ENCODE measurements around the gene PFKFB2.

The PFKFB2 gene

DNA sequence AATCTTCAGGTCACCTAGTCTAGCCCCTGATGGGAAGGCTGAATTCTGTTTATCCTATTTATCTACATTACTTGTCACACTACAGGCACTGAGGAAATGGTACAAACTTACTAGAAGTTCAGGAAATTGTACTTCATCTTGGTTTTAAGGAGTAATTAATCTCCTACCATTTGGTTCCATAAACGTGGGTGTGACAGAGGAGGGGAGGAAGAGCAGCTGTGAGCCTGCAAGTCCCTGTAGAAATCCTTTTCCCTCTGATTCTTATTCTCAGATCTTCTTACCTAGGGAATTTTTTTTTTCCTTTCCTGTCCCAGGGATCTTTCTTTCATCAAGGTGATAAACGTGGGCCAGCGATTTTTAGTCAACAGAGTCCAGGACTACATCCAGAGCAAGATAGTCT is 14.1 kb downstream of the PFKFB2 start:
- DNase-seq (ENCODE audit: low read depth) = no peak

DNA sequence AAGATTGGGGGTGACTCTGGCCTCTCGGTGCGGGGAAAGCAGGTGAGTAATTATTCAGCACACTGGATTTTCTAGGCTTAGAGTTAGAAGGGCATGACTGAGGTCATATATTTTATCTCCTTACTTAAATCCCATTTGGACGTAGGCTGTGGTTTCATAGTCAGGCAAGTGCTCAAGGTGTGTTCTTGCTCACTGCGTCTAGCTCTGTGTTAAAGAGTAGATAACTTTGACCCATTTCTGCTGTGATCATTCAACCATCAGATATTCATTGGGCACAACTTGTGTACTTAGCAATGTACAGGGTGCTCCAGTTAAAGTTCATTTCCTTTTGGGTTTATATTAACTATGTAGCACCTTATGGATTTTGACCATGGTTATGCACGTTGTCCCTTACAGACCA is 14.6 kb downstream of the PFKFB2 start:
- DNase-seq (ENCODE audit: low read depth) = no peak

DNA sequence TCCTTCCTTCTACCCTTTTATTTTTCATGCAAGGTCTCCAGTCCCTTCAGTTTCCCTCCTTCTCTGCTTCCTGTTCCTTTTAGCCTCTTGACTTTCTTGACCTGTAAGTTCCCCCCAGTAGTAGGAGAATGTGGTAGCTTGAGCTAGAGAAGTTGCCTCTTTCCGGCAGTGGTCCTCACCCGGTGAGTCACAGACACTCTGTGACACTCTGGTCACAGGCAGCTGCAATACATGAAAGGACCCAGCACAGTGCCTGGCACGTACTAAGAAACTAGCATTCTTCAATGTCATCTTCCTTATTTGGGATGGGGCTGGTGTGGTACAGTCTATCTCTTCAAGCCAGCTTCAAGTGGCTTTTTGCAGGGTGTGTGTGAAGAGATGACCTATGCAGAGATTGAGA is 16.0 kb downstream of the PFKFB2 start:
- DNase-seq (ENCODE audit: low read depth) = no peak

DNA sequence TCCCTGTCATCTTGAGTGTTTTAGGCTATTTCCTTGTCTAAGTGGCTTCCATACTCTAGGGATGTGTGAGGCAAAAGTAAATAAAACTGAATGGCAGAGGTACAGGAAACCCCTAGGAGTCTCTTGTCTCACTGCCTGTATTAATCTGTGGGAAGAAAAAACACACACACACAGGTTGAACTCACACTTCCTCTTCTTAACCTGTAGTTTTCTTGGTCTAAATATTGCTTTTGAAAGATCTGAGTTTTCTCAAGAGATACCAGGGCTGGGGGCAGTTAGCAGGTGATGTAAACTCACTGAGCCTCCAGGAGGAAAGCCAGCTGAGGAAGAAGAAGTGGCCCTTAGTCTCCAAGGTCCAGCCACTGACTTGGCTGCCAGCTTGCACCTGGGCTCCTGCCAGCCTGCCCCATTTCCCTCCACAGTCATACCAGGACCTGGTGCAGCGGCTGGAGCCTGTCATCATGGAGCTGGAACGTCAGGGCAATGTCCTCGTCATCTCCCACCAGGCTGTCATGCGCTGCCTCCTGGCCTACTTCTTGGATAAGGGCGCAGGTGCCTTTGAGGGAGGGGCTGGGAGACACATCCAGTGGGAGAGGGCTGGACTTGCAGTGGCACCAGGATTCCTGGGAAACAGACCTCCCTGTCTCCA is 16.9 kb downstream of the PFKFB2 start:
- no peak for DNase-seq (ENCODE audit: low read depth)

DNA sequence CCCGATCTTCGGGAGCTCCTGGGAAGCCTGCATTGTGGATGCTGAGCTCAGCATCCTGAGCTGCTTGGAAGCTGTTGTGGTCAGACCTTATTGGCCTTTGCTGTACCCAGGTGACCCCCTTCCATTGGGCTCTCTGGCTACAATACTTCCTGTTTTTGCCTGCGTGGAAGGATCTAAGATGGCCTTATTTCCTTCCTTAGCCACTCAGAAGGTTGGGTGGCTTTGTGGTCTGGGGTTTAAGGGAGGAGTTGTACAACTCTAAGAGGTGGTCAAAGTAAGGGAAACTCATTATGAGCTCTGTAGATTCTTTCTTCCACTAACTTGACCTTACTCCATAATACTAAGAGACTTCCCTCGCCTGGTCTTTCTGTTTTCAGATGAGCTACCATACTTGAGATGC is 17.7 kb downstream of the PFKFB2 start:
- no peak for DNase-seq (ENCODE audit: low read depth)

DNA sequence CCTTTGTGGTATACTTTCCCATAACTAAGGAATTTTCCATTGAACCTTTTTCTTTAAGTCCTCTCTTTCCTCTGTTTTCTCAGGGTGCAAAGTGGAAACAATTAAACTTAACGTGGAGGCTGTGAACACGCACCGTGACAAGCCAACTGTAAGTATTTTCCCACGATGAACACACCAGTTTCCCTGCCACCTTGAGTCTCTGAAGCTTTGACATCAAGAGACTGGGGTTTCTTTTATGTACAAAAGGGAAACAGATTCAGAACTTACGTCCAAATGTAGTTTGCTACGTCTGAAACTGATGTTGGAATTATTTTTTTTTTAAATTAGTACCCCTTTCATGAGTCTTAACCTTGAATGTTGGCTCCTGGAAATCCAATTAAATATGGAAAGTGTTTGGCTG is 18.4 kb downstream of the PFKFB2 start:
- no peak for DNase-seq (ENCODE audit: low read depth)

DNA sequence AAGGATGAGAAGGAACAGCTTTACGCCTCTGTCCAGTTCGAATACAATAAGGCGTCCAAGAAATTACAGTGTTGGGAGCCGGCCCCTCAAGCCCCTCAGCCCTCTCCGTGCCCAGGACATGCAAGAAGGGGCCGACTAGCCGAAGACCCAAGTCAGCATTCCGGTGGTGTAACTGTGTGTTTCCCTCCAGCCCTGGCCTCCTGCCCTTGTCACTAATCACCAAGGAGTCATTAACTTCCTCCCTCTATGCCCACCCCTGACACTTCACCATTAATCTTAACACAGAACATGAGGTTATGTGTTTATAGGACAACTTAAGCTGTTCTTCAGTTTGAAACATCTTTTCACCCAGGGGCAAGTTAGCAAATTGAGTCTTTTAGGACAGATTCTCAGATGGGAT is 19.2 kb downstream of the PFKFB2 start:
- no peak for DNase-seq (ENCODE audit: low read depth)

DNA sequence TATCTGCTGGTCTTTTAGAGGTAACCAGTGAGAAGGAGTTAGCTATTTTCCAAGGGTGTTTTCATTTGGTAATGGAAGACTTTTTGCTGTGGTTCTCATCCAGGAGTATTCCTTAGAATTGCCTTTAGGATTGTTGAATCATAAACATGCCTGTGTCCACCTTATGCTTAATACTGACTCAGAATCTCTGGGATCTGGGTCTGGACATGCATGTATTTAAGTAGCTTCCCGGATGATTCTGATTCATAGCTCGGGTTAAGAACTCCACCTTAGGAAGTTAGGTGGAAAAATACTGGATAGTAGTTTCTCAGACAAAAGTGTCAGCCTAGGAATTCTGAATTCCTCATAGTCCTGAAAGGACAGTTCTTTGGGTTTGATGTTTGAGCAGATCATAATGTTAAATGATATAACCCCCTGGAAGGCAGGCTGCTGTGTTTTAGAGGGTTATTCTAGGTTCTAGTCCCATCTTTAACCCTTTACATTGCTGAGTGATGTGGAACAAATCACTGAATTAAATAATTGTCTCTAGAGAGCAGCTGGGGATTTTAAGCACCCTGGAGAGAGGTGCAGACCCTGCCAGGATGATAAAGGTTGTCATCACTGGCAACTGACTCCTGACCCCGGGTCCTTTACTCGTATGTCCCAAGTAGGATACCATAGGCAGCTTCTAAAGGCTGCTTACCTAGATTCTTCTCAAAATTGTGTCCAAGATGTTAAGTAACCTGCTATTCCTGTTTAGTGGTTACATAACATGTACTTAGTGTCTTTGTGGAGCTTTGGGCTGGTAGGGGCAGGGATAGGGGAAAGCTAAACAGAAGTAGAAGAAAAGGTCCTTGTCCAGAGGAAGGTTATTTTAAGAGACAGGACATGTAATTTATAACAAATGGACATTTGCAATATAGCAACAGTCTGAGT is 21.1 kb downstream of the PFKFB2 start:
- no peak for DNase-seq (ENCODE audit: low read depth)

DNA sequence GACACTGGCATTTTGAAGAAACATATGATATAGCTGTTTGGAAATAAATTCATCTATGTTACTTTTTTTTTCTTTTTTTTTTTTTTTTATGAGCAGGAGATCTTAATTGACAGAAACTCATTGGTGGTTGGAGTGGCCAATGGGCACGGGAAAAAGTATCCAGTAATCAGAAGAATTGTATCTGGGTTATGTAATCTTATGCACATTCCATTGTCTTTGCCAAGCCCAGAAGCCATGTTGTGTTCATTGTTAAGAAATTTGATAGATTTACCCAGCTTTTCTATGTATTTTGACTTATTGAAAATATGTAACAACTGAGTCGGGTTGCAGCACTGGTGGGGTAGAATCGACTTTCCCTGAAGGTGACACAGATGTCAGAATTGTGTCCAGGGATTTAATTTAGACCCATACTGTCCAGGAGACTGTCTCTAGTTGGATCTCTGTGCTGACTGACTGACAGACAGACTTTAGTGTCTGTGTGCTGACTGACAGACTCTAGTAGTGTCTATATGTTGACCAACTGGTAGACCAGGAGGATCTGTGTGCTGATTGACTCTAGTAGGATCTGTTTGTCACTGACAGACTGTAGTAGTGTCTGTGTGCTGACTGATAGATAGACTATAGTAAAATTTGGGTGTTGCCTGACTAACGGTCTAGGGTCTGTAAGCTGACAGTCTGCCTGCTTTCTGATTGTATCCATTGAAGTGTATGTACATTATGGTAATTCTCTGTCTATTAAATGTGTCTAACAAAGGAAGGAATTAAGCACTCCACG is 23.3 kb downstream of the PFKFB2 start:
- no peak for DNase-seq (ENCODE audit: low read depth)

DNA sequence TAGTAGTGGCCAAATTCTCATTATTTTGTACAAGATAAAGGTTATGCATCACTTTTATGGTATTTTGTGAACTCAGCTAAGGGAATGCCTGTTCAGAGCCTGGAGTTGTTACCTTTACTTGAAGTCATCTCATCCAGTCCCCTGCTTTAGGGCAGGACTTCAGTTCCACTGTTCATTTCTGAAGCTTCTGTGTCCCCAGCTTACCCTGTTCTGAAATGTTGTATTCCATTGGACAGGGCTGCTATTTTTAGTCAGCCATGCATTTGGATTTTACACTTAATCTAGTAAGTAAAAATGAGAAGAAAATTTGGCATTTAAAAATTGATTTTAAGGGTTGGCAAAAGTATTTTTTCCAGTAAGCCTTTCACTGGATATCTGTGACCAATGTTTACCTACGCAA is 23.9 kb downstream of the PFKFB2 start:
- DNase-seq (ENCODE audit: low read depth) = no peak

DNA sequence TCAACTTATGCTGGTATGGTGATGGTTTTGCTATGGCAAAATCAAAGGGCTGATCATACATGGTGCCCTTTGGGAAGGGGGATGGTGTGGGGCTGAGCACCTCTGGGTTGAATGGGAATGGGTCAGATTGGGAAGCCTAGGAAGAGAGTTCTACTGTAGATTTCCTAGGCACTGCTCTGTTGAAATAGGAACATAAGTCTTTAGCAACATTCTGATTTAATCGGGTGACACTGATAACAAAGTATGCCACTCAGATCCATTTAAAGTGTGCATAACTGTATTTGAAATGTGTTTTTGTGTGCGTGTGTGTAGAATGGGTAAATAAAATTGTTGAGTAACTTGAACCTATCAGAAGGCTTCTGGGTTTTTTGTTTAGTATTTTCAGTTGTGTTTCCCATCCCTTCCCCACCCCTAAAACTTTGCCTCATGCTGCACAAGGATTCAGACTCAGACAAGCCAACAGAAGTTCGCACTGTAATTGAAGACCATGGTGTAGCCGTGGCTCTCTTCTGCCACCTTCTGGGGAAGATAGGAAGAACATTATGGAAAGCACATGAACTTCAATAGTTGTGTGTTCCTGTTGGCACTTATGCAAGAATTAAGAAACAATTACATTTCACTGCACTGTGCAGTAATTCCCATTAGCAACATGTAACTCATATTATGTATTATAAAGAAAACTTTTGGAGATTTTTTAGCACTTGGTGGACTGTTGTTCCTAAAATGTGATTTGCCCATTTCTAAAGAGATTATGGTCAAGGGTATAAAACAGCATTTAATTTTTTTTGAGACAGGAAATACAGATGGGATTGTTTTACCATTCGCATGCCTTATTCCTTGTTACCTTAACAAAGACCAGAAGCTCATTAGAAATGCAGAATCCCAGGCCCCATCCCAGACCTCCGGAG is 24.6 kb downstream of the PFKFB2 start:
- peak; percentile 75 for DNase-seq (ENCODE audit: low read depth)

DNA sequence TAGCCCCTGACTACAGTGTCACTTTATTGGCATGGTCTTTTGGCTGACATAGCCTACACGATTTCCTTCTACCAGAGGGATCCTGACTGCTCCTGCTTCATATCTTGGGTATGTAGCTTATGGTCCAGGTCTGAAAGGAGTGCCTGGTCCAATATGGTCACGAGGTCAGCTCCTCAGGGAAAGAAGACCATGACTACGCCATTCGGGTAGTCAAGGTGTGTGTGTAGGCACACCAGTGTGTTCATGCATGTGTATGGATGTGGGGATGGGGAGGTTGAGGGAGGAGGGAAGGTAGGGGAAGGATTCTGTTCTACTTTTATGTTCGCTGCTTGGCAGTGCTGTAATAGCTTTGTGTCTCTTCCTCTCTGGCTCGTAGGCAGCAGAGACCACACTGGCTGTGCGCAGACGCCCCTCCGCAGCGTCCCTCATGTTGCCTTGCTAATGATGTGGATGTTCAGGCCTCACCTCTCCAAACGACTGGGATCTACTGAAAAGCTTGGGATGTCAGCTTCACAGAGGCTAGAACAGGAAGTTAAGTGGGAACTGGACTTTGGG is 25.6 kb downstream of the PFKFB2 start:
- DNase-seq (ENCODE audit: low read depth) = no peak

DNA sequence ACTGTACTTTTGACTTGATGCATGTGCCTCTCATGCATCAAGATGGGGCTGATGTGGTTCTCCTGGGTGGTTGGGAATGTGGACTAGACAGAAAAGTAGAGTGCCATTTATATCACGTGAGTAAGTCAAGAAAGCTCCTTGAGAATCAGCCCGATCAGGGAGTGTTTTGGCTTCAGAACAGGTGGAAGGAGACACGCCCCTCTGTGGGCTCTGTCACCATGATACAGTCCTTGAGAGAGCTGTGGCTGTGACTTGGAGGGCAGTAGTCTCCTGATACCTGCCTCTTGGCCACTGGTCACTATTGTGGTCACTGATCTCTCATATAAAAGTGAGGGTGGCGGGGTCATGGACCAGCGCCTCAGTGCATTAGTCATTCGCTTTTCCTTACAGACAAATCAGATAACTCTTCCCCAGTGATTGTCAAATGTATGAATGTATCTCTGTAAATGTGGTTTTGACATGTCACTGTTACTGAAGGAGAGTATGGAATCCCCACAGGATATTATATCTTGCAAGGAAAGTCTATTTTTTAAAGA is 26.7 kb downstream of the PFKFB2 start:
- DNase-seq (ENCODE audit: low read depth) = no peak

DNA sequence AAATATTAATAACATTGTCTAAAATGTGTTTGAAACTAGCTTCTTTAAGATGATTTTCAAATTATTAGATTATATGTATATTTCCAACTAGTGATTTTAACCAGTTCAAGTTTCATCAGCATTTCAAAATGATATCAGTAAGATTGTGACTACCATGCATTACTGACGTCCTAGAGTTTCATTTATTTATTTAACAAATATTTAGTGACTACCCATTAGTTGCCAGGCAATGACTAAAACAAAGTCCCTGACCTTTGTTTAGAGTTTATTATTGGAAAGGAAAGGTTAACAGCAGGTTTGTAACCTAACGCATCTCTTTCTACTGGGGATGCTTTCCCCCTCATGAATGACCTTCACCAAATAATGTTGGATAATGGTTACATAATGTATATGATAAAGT is 28.0 kb downstream of the PFKFB2 start:
- DNase-seq (ENCODE audit: low read depth) = no peak

DNA sequence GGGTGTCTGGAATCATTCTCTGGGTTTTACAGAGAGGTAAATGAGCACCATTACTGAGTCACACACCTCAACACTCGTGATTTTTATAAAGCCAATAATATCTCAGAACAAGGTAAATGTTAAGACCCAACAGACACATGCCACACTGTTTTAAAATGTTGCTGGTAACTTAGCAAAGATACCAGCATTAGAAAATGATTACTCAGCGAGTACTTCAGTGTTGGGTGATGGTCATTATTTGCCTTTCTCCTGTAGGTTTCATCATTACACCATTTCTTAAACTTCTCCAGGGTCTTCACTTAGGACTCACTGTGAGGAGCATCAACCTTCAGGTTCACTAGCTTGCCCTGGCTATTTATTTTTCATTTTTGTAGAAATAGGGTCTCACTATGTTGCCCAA is 28.7 kb downstream of the PFKFB2 start:
- DNase-seq (ENCODE audit: low read depth) = no peak

DNA sequence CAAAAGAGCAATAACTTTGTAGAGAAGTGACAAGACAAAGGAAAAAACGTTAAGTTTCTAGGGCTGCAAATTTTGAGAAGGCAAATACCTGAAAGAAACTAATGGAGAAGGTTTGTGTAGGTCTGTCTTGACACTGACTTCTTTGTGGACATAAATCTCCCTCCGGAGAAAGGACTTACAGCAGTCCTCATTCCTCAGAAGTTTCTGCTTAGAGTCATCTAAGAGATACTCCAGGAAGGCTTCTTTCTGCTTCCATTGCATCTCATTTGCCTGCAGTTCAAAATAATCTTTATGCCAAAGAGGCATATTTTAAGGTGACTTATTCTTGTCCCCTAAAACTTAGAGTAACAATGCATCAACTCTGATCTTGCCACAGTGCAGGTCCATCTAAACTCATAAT is 31.2 kb downstream of the PFKFB2 start:
- no peak for DNase-seq (ENCODE audit: low read depth)

DNA sequence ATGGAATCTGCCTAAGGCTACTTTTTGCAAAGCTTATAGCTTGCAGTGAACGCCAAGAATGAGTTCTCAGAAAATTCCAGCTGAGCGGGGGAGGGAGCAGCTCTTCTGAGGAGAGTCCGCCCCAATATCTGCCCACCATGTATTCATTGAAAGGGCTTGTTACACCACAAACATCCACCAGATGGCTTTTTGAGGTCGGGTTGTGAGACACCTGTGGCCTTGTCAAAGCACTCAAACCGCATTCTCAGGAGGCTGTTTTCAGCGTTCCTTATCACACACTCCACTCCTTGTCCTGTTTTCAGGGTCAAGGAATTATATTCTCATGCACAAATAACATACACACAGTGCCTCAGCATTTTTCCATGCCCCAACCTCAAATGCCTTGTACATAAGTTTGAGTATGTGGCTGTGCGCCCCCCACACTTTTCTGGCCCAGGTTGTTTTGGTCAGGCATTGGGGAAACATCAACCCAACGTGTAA is 31.7 kb downstream of the PFKFB2 start:
- DNase-seq (ENCODE audit: low read depth) = peak; percentile 74

DNA sequence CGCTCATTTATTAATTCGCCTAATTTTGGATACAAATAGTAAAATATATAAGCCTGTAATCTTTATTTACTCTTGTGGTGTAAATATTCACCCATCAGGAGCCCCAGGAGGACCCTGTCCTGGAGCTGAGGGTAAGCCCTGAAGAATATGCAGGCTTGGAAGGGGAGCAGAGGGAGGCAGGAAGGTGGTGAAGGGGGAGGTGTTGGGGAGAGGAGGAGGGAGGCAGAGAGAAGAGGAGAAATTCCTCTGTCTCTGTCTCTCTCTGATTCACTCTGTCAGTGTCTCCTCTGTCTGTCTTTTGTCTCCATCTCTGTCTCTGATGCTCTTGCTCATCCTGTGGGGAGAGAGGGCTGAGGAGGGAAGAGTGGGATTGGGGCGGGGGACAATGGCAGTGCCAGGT is 32.8 kb downstream of the PFKFB2 start:
- no peak for DNase-seq (ENCODE audit: low read depth)

DNA sequence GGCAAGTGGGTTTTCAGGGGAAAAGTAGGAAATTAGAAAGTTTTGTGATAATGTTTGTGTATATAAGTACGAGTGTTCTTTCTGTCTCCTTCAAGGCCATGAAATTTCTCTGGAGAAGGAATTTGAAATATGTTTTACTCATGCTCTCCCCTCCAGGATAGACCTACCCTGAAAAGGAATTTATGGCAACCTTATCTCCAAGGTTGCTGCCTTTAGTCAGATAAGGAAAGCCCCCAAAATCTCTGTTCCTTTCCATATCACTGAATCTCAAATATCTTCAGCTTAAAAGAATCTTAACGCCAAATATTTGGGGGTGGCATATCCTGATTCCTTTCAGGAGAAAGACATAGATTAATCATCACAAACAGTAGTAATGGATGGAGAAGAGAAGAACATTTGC is 35.1 kb downstream of the PFKFB2 start:
- DNase-seq (ENCODE audit: low read depth) = no peak

DNA sequence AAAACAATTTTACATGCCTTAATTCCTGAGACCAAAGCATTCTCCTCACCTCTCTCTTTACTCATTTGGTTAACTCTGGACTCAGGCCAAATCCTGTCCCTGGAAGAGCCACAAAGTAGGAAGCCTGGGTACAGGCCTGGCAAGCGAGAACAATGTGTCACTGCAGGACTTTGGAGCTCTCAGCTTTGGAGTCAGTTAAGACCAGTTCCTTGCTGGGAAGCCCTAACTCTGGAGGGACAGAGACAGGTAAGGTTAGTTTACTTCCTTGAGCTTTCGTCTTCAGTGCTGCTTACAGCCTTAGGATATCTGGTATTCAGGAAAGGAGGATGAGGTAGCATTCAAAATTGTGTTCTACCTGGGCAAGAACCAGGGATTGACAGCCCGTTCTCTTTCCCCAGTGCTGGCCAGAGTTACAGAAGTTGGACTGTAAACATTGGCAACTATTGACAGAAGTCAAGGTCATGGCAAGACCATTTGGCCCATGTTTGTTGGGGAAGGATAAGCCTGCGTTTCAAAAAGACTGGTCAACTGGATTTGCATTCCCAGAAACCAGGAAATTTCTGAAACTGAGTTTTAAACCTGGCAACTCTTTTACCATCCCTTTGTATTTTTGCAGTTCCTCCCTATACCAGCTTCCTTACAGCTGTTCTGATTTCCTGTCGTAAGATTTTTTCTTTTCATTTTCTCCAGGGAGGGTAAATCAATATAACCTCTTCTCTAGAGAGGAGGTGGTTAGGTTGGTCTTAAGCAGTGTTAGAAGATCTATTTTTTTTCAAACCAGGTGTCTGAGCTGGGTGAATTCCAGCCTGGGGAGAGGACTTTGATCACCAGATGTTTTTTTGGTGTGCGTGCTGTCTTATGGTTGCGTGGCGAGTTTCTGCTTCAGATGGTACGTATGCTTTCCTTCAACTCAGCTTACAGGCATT is 35.9 kb downstream of the PFKFB2 start, which contains the start of gene C4BPB:
Gene C4BPB, plus strand, starts transcription at position 160 of the 926 bp plus-strand sequence. Its CDS starts 672 bp downstream, at position 832.
- DNase-seq (ENCODE audit: low read depth) = no peak
